HepG2 (cell line): ENCODE data around the gene STK40. TPM values are rescaled to one million over a fixed set of nuclear protein-coding genes. Genes with fewer than 3 reads are reported as not detected.

Source experiments
- ATAC-seq: fragments of 200-7000 bp; cut with Tn5 transposase; 3 replicates; pipeline ENCODE4 v1.9.1; 2020; ENCODE audit warnings: mild to moderate bottlenecking, moderate library complexity
- BruUV-seq: library from RNA; stranded (reverse); fragments of 400-500 nt; replicated peaks from 2 replicates; lab custom pipeline; 2021; lab: Mats Ljungman, UMichigan
- CTCF ChIA-PET: fragments of 300-600 bp; formaldehyde crosslinking; extraction: SDS; loops from one replicate; lab custom pipeline; 2021; ENCODE audit warnings: low total read pairs, inconsistent platforms, low intra/inter-chr PET ratio; lab: Yijun Ruan, JAX
- POLR2A ChIA-PET: fragments of 350-600 bp; sonication (Branson Sonifier 250); formaldehyde crosslinking; loops from one replicate; lab custom pipeline; 2020; ENCODE audit warnings: antibody characterized with exemption, inconsistent platforms; lab: Yijun Ruan, JAX
- DNase-seq: peaks from one replicate; pipeline ENCODE4 v3.0.0-alpha.2; 2015; ENCODE audit warnings: low spot score
- FAIRE-seq: peaks from 3 replicates; lab custom pipeline; 2011; peaks lifted over from hg19 to GRCh38; lab: Jason Lieb, UNC
- H2AFZ ChIP-seq: one replicate; pipeline ENCODE4 v1.6.1; 2011; ENCODE audit warnings: low read length, inconsistent platforms
- H3K27ac ChIP-seq: fragments of 300-600 bp; 3 replicates; pipeline ENCODE4 v1.8.0; 2011; ENCODE audit warnings: mixed run types, mild to moderate bottlenecking, mixed read lengths, low read length, inconsistent platforms; ENCODE audit not compliant: insufficient read depth; ENCODE audit errors: extremely low read length
- H3K27me3 ChIP-seq, 2 experiments: fragments of 200-600 bp in 1 of 2; 2 replicates in 1 of 2; 3 replicates in 1 of 2; pipeline versions ENCODE4 v1.6.0 to v1.8.0; 2011; ENCODE audit warnings: low read length in 2 of 2, mild to moderate bottlenecking in 2 of 2, moderate library complexity in 2 of 2, inconsistent platforms in 1 of 2; ENCODE audit not compliant: insufficient read depth in 2 of 2, control insufficient read depth in 1 of 2
- H3K36me3 ChIP-seq, 2 experiments: fragments of 200-600 bp in 1 of 2; replicated peaks in 1 of 2; 2 replicates in 1 of 2; 3 replicates in 1 of 2; pipeline versions ENCODE4 v1.5.1 to v1.8.0; 2011; ENCODE audit warnings: low read length in 2 of 2, inconsistent platforms in 1 of 2; ENCODE audit not compliant: insufficient read depth in 2 of 2, control insufficient read depth in 1 of 2
- H3K4me1 ChIP-seq: 2 replicates; pipeline ENCODE4 v1.5.1; 2012; ENCODE audit warnings: low read length, inconsistent platforms; ENCODE audit not compliant: insufficient read depth
- H3K4me2 ChIP-seq: 2 replicates; pipeline ENCODE4 v1.6.0; 2011; ENCODE audit warnings: low read depth, low read length, inconsistent platforms
- H3K4me3 ChIP-seq, 3 experiments: fragments of 200-600 bp in 1 of 3; sonication (generic), shearing (Covaris generic) in 1 of 3; replicated peaks in 1 of 3; 2 replicates each; pipeline ENCODE4 v1.5.1; 2011 to 2016; ENCODE audit warnings: low read length in 3 of 3, inconsistent platforms in 2 of 3, low read depth in 2 of 3, mild to moderate bottlenecking in 2 of 3, control low read depth in 1 of 3, mixed read lengths in 1 of 3; ENCODE audit not compliant: insufficient read depth in 1 of 3
- H3K79me2 ChIP-seq: one replicate; pipeline ENCODE4 v1.6.1; 2011; ENCODE audit warnings: low read length, inconsistent platforms; ENCODE audit not compliant: insufficient read depth
- H3K9ac ChIP-seq: 2 replicates; pipeline ENCODE4 v1.6.0; 2011; ENCODE audit warnings: mild to moderate bottlenecking, low read depth, low read length, inconsistent platforms; ENCODE audit not compliant: insufficient read depth
- H3K9me3 ChIP-seq: 2 replicates; pipeline ENCODE4 v1.5.1; 2012; ENCODE audit warnings: mild to moderate bottlenecking, low read length
- H4K20me1 ChIP-seq: 2 replicates; pipeline ENCODE4 v1.6.0; 2011; ENCODE audit warnings: inconsistent platforms, mild to moderate bottlenecking, low read length, moderate library complexity; ENCODE audit not compliant: insufficient read depth
- BRD4 ChIP-seq: sonication (generic); formaldehyde crosslinking; IDR thresholded peaks from 2 replicates; pipeline ENCODE4 v1.4.0; 2020; ENCODE audit warnings: missing genetic modification reagents
- KDM1A ChIP-seq: IDR thresholded peaks from 2 replicates; pipeline ENCODE4 v1.6.1; 2016; ENCODE audit warnings: missing compliant biosample characterization
- KDM5A ChIP-seq: fragments of 200-600 bp; sonication (generic); IDR thresholded peaks from 2 replicates; pipeline ENCODE4 v1.7.0; 2018; ENCODE audit warnings: antibody characterized with exemption, mild to moderate bottlenecking, low read length, borderline replicate concordance
- MAFF ChIP-seq: IDR thresholded peaks from 2 replicates; pipeline ENCODE4 v1.6.1; 2011; ENCODE audit warnings: low read depth, low read length, improper control_type of control experiment
- MXD4 ChIP-seq: IDR thresholded peaks from 2 replicates; pipeline ENCODE4 v1.6.1; 2016; ENCODE audit warnings: mild to moderate bottlenecking, missing biosample characterization, missing genetic modification reagents
- NCOA2 ChIP-seq: sonication (generic); formaldehyde crosslinking; IDR thresholded peaks from 2 replicates; pipeline ENCODE4 v1.8.0; 2022; ENCODE audit warnings: inconsistent platforms
- NCOA5 ChIP-seq: sonication (generic); formaldehyde crosslinking; IDR thresholded peaks from 2 replicates; pipeline ENCODE4 v1.4.0; 2020; ENCODE audit warnings: missing genetic modification reagents
- NR0B2 ChIP-seq: sonication (generic); formaldehyde crosslinking; IDR thresholded peaks from 2 replicates; pipeline ENCODE4 v1.4.0; 2020; ENCODE audit warnings: mild to moderate bottlenecking, missing genetic modification reagents
- PPARG ChIP-seq: conservative IDR thresholded peaks from 2 replicates; pipeline ENCODE4 v1.6.1; 2016; ENCODE audit warnings: missing biosample characterization, missing genetic modification reagents
- SMARCE1 ChIP-seq: fragments of 450-650 bp; IDR thresholded peaks from 2 replicates; pipeline ENCODE4 v1.6.1; 2017; ENCODE audit warnings: borderline replicate concordance
- SNAPC5 ChIP-seq: sonication (generic); formaldehyde crosslinking; IDR thresholded peaks from 2 replicates; pipeline ENCODE4 v1.8.1; 2023; ENCODE audit warnings: mild to moderate bottlenecking, missing genetic modification reagents, borderline replicate concordance
- SP1 ChIP-seq, 2 experiments: fragments of 450-650 bp in 1 of 2; sonication (generic) in 1 of 2; formaldehyde crosslinking in 1 of 2; IDR thresholded peaks; 2 replicates each; pipeline versions ENCODE4 v1.4.0 to v1.6.1; 2016 to 2020; ENCODE audit warnings: missing genetic modification reagents in 1 of 2
- SP4 ChIP-seq: sonication (generic); formaldehyde crosslinking; IDR thresholded peaks from 2 replicates; pipeline ENCODE4 v1.8.1; 2023; ENCODE audit warnings: mild to moderate bottlenecking, missing genetic modification reagents
- SRSF1 ChIP-seq: fragments of 200-400 bp; formaldehyde crosslinking; optimal IDR thresholded peaks from 2 replicates; pipeline ENCODE3; 2017; ENCODE audit warnings: mild to moderate bottlenecking, low read depth, low read length, moderate library complexity
- STAG1 ChIP-seq: sonication (generic); formaldehyde crosslinking; IDR thresholded peaks from 2 replicates; pipeline ENCODE4 v1.4.0; 2020; ENCODE audit warnings: missing genetic modification reagents
- TARDBP ChIP-seq: sonication (generic); formaldehyde crosslinking; IDR thresholded peaks from 2 replicates; pipeline ENCODE4 v1.8.0; 2022; ENCODE audit warnings: mild to moderate bottlenecking, missing genetic modification reagents
- ZFAT ChIP-seq: sonication (generic); formaldehyde crosslinking; conservative IDR thresholded peaks from 2 replicates; pipeline ENCODE4 v1.8.1; 2023; ENCODE audit warnings: missing genetic modification reagents, inconsistent platforms
- ZGPAT ChIP-seq: IDR thresholded peaks from 2 replicates; pipeline ENCODE4 v1.6.1; 2016; ENCODE audit warnings: mild to moderate bottlenecking
- ZNF282 ChIP-seq: fragments of 450-650 bp; IDR thresholded peaks from 2 replicates; pipeline ENCODE4 v1.6.1; 2018; ENCODE audit not compliant: partially characterized antibody
- ZNF3 ChIP-seq: IDR thresholded peaks from 2 replicates; pipeline ENCODE4 v1.7.0; 2017; ENCODE audit warnings: inconsistent platforms
- ZNF557 ChIP-seq: sonication (generic); formaldehyde crosslinking; IDR thresholded peaks from 2 replicates; pipeline ENCODE4 v1.4.0; 2020; ENCODE audit warnings: missing genetic modification reagents
- ZNF703 ChIP-seq: sonication (generic); formaldehyde crosslinking; IDR thresholded peaks from 2 replicates; pipeline ENCODE4 v1.5.1; 2020; ENCODE audit warnings: missing genetic modification reagents, mild to moderate bottlenecking, moderate library complexity, borderline replicate concordance
- WGBS: methylation state at CpG from one replicate; pipeline ENCODE4 v1.1.6; 2017; ENCODE audit warnings: low lambda C conversion rate; 5-methylcytosine and 5-hydroxymethylcytosine counted together
- in situ Hi-C: cut with HindIII; loops from 2 replicates; pipeline ENCODE4 v1.10.0; 2017; ENCODE audit warnings: low pct_unique_long_range_greater_than_20kb; ENCODE audit not compliant: extremely low pct_ligation_motif_present
- intact Hi-C: fragments of 100-400 bp; cut with micrococcal nuclease; formaldehyde crosslinking; loops from one replicate; pipeline ENCODE4 v1.10.0; 2022; ENCODE audit not compliant: unreplicated experiment
- polyA plus RNA-seq, 8 experiments: library from polyadenylated mRNA; depleted of rRNA in 3 of 8; stranded (reverse) in 7 of 8; unstranded in 1 of 8; fragments of >200 nt; fragmentation: Illumina TruSeq in 4 of 8; extraction: Trizol in 4 of 8; gene quantifications; 2 replicates each; pipeline versions ENCODE4 v1.2.1 to v1.2.3, GENCODE V29; 2011 to 2016; ENCODE audit warnings: low read depth in 4 of 8, missing spikeins in 1 of 8, mixed read lengths in 1 of 8; ENCODE audit not compliant: insufficient read depth in 1 of 8
- total RNA-seq, 5 experiments: library from RNA; depleted of rRNA; stranded (reverse); fragments of >200 nt; fragmentation: Illumina TruSeq; extraction: Trizol; gene quantifications; 2 replicates each; pipeline ENCODE4 v1.2.3, GENCODE V29; 2016; ENCODE audit warnings: low read depth in 1 of 5

STK40 gene
- total and polyA plus RNA-seq, 2 of the 13 experiments (the other 11 are each of a cell fraction or from before 2014, with no cell fraction given): 33.8 to 35.1 TPM

- ChIA-PET POLR2A (interaction anchor here (0.6 to 8.5 kb wide), 35 partner anchors 9 to 1407 kb away, joined by 3 to 391 read pairs (median 5); partner anchors contain the start of genes AGO3, CSF3R, EVA1B and MRPS15), CTCF (no interaction called here)
- in situ Hi-C loops (no loop called here), intact Hi-C loops (no loop called here)
- peak overlapping the region; percentile 87 for H3K27ac ChIP-seq
- 0% methylated on average over 3 of the region's 22 CpGs for WGBS
- no peaks in the 10 kb centered on the region for H3K36me3 ChIP-seq
- no peaks in the 10 kb centered on the region for H4K20me1 ChIP-seq
- FAIRE-seq (peak; percentile 86), DNase-seq (peak; percentile 93), ATAC-seq (peak; percentile 91)
- no peak overlapping the region for H2AFZ ChIP-seq
- H3K9ac ChIP-seq: peak overlapping the region; percentile 85
- no TSS peak for BruUV-seq
- H3K79me2 ChIP-seq: peaks cover 15% of the 10 kb centered on the region
- H3K27me3 ChIP-seq: no peaks in the 10 kb centered on the region; a peak in 1 of 5 replicates
- peaks cover 41% of the 10 kb centered on the region for H3K4me1 ChIP-seq
- H3K4me3 ChIP-seq: peak overlapping the region; percentile 72 to 89 (median 77); a peak in 5 of 6 replicates
- H3K9me3 ChIP-seq: no peaks in the 10 kb centered on the region
- peak overlapping the region; percentile 91 for H3K4me2 ChIP-seq
- TF ChIP-seq SP4 (peak; percentile 66), MXD4 (CRISPR knock-in tag) (peak; percentile 76), MAFF (no peak), PPARG (CRISPR knock-in tag) (0 out of 2 replicates have a peak, but pooled peaks have one; percentile 10), SMARCE1 (no peak), TARDBP (CRISPR knock-in tag) (peak; percentile 20; the same call in 1 of the 2 replicates), KDM1A (0 out of 2 replicates have a peak, but pooled peaks have one; percentile 10), ZGPAT (peak; percentile 90), ZNF557 (CRISPR knock-in tag) (0 out of 2 replicates have a peak, but pooled peaks have one; percentile 55), KDM5A (peak; percentile 68; the same call in 1 of the 2 replicates), BRD4 (CRISPR knock-in tag) (no peak), NCOA2 (CRISPR knock-in tag) (0 out of 2 replicates have a peak, but pooled peaks have one; percentile 5), NR0B2 (CRISPR knock-in tag) (no peak), ZNF3 (CRISPR knock-in tag) (no peak), STAG1 (CRISPR knock-in tag) (no peak), ZNF703 (CRISPR knock-in tag) (no peak), NCOA5 (no peak), SP1 (IDR thresholded peaks at IDR 0.05) (no peak), SP1 (CRISPR knock-in tag; IDR thresholded peaks at IDR 0.05) (peak; percentile 82), SRSF1 (peak; percentile 21), ZFAT (CRISPR knock-in tag) (no peak), SNAPC5 (CRISPR knock-in tag) (0 out of 2 replicates have a peak, but pooled peaks have one; percentile 76), ZNF282 (no peak)
These were observed 15.3 kb upstream of the STK40 start for GRCh38 chr1:36400825-36401601.
